Smooth muscle cell (in vitro differentiated cells): ENCODE measurements around the gene FAM117A. TPM values are rescaled to one million over a fixed set of nuclear protein-coding genes. Genes with fewer than 3 reads are reported as not detected.

ENCODE experiments used
- DNase-seq: peaks from one replicate; lab custom pipeline; 2025; ENCODE audit not compliant: unreplicated experiment; lab: John Stamatoyannopoulos, UW
- H2AFZ ChIP-seq: fragments of 200-600 bp; sonication (generic); 2 replicates; pipeline ENCODE4 v1.6.0; 2016; ENCODE audit warnings: antibody characterized with exemption, low read depth, mild to moderate bottlenecking
- H3F3A ChIP-seq: fragments of 200-600 bp; sonication (generic); 2 replicates; pipeline ENCODE4 v1.6.0; 2017; ENCODE audit warnings: antibody characterized with exemption, low read depth
- H3K27ac ChIP-seq: fragments of 200-600 bp; sonication (generic); 2 replicates; pipeline ENCODE4 v1.5.1; 2016; ENCODE audit warnings: low read depth, mild to moderate bottlenecking
- H3K27me3 ChIP-seq: fragments of 200-600 bp; sonication (generic); 2 replicates; pipeline ENCODE4 v1.6.1; 2016; ENCODE audit warnings: low read depth, mild to moderate bottlenecking
- H3K36me3 ChIP-seq: fragments of 200-600 bp; sonication (generic); 2 replicates; pipeline ENCODE4 v1.5.1; 2016; ENCODE audit warnings: low read depth
- H3K4me1 ChIP-seq: fragments of 200-600 bp; sonication (generic); 2 replicates; pipeline ENCODE4 v1.5.1; 2016; ENCODE audit warnings: low read depth
- H3K4me2 ChIP-seq: fragments of 200-600 bp; sonication (generic); 2 replicates; pipeline ENCODE4 v1.6.0; 2016; ENCODE audit warnings: mild to moderate bottlenecking
- H3K4me3 ChIP-seq: fragments of 200-600 bp; sonication (generic); 2 replicates; pipeline ENCODE4 v1.5.1; 2016; ENCODE audit warnings: mild to moderate bottlenecking
- H3K79me2 ChIP-seq: fragments of 200-600 bp; sonication (generic); 2 replicates; pipeline ENCODE4 v1.6.0; 2016; ENCODE audit warnings: low read depth, mild to moderate bottlenecking
- H3K9ac ChIP-seq: fragments of 200-600 bp; sonication (generic); 2 replicates; pipeline ENCODE4 v1.6.0; 2016; ENCODE audit warnings: low read depth
- H3K9me3 ChIP-seq: fragments of 200-600 bp; sonication (generic); replicated peaks from 2 replicates; pipeline ENCODE4 v1.5.1; 2016; ENCODE audit warnings: low read depth
- H4K20me1 ChIP-seq: fragments of 200-600 bp; sonication (generic); 2 replicates; pipeline ENCODE4 v1.6.0; 2016; ENCODE audit warnings: low read depth
- WGBS: methylation state at CpG from one replicate; pipeline ENCODE4 v1.1.7; 2016; ENCODE audit warnings: low lambda C conversion rate; 5-methylcytosine and 5-hydroxymethylcytosine counted together
- polyA plus RNA-seq: library from polyadenylated mRNA; unstranded; fragments of >200 nt; fragmentation: Nextera tagmentation; extraction: Ambion mirVana; gene quantifications from 2 replicates; pipeline ENCODE4 v1.2.1, GENCODE V29; 2016
- total RNA-seq: library from RNA; depleted of rRNA; stranded (reverse); fragments of >200 nt; gene quantifications from 2 replicates; pipeline ENCODE4 v1.2.3, GENCODE V29; 2014
- TF ChIP-seq, protein P1 (sequence below): fragments of 200-600 bp; sonication (generic); IDR thresholded peaks from 2 replicates; pipeline ENCODE4 v1.5.1; 2017; ENCODE audit warnings: borderline replicate concordance, mild to moderate bottlenecking, antibody characterized with exemption; ENCODE audit not compliant: insufficient read depth, poor library complexity, severe bottlenecking

The FAM117A gene
- total and polyA plus RNA-seq, 2 experiments from 2014 or later: 4.9 to 6.3 TPM

DNA sequence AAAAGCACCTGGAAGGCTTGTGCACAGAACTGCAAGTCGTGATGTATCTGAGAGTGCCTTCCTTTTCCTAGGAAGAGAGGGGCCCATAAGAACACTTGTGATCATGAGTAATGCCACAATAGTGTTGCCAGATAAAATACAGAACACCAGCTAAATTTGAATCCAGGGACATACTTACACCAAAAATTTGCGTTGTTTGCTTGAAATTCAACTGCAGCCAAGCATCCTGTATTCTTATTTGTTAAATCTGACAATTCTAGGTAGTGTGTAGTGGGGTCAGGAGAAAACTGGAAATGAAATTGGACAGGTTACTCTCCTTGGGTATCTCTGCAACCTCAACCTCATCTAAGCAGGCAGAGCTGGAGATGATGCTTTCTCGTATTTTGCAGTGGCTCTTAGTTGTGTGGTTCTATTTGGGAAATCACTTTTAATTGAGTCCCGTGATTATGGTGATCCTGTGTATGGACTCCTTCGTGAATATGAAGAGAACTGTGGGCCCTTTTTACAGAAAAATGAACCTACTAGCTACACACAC is 68.2 kb downstream of the FAM117A start:
- DNase-seq: no peak
- no peak overlapping the region for H3K4me3 ChIP-seq
- H3K9ac ChIP-seq: no peak overlapping the region
- no peak overlapping the region for H2AFZ ChIP-seq
- peaks cover 13% of the 10 kb centered on the region for H3F3A ChIP-seq
- H3K27me3 ChIP-seq: no peaks in the 10 kb centered on the region
- H3K4me2 ChIP-seq: no peak overlapping the region
- H3K79me2 ChIP-seq: no peaks in the 10 kb centered on the region
- H3K9me3 ChIP-seq: no peaks in the 10 kb centered on the region
- 50% methylated on average over 5 of the region's 5 CpGs for WGBS
- peaks cover 8% of the 10 kb centered on the region for H3K4me1 ChIP-seq
- TF ChIP-seq, protein P1, sequence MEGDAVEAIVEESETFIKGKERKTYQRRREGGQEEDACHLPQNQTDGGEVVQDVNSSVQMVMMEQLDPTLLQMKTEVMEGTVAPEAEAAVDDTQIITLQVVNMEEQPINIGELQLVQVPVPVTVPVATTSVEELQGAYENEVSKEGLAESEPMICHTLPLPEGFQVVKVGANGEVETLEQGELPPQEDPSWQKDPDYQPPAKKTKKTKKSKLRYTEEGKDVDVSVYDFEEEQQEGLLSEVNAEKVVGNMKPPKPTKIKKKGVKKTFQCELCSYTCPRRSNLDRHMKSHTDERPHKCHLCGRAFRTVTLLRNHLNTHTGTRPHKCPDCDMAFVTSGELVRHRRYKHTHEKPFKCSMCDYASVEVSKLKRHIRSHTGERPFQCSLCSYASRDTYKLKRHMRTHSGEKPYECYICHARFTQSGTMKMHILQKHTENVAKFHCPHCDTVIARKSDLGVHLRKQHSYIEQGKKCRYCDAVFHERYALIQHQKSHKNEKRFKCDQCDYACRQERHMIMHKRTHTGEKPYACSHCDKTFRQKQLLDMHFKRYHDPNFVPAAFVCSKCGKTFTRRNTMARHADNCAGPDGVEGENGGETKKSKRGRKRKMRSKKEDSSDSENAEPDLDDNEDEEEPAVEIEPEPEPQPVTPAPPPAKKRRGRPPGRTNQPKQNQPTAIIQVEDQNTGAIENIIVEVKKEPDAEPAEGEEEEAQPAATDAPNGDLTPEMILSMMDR: no peak
- no peaks in the 10 kb centered on the region for H4K20me1 ChIP-seq
- H3K36me3 ChIP-seq: no peaks in the 10 kb centered on the region
- no peak overlapping the region for H3K27ac ChIP-seq

DNA sequence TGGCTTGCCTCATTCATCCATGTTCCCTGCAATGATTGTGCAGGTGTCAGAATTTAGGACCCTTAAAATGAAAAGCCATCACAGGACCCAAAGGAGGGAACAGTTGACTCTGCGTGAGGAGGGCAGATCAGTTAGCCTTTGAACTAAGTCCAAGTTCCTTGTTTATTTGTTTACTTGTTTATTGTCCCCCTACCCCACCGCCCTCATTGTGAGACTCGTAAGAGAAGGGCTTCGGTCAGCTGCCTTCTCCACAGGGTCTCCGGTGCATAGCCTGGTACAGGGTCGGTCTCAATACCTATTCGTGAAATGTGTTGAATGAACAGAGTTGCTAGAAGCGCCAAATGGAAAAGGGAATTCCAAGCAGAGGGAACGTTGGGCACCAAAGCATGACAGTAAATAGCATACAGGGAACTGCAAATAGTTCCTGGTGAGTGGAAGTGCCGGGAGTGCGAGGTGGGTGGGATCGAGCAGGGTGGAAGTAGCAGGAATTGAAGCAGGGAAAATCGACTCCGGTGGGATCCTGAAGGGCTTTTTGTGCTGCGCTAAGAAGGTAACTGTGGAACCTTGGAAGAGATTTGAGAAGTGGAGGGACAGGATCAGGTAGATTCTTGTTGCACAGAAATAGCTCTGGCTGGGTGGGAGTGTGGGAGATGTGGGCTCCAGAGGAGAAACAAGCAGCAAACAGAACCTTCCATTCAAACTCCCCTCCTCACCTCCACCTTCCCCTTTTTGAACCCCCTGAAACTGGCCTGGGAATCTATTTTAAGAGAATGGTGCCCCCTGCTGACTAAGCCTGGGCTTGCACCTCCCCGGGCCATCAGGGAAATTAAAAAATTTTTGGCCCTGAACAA is 68.9 kb downstream of the FAM117A start:
- Histone ChIP-seq H3K27me3 (no peaks in the 10 kb centered on the region), H4K20me1 (no peaks in the 10 kb centered on the region), H3K4me3 (no peak overlapping the region), H3K79me2 (no peaks in the 10 kb centered on the region), H3K4me2 (no peak overlapping the region), H3F3A (peaks cover 17% of the 10 kb centered on the region), H3K9ac (no peak overlapping the region), H3K36me3 (no peaks in the 10 kb centered on the region), H2AFZ (no peak overlapping the region), H3K4me1 (peaks cover 8% of the 10 kb centered on the region), H3K27ac (no peak overlapping the region), H3K9me3 (no peaks in the 10 kb centered on the region)
- no peak for DNase-seq
- TF ChIP-seq, protein P1: peak; percentile 96
- WGBS: 55% methylated on average over 16 of the region's 16 CpGs

DNA sequence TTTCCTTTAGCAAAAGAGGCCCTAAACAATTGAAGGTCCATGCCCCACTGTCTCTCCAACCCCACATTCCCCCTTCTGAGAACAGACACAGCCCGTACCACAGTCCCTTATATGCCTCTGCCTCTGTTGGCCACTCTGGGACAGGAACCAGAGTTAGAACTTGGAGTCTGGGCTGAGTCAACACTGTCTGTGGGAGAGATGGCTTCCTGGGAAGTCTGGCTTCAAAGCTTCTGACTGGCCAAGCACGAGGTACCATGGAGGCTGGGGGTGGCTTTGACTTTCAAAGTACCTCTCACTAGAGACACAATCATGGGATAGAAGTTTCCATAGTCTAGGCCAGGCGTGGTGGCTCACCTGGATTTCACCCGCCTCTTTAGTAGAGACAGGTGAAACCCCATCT is 71.2 kb downstream of the FAM117A start:
- Histone ChIP-seq H3K4me3 (no peak overlapping the region), H3K4me1 (peaks cover 8% of the 10 kb centered on the region), H3K27ac (peak overlapping the region; percentile 88), H4K20me1 (no peaks in the 10 kb centered on the region), H3F3A (peaks cover 23% of the 10 kb centered on the region), H3K4me2 (no peak overlapping the region), H3K36me3 (no peaks in the 10 kb centered on the region), H3K9ac (no peak overlapping the region), H3K79me2 (no peaks in the 10 kb centered on the region), H2AFZ (no peak overlapping the region), H3K27me3 (no peaks in the 10 kb centered on the region), H3K9me3 (no peaks in the 10 kb centered on the region)
- TF ChIP-seq, protein P1: no peak
- 64% methylated on average over 4 of the region's 4 CpGs for WGBS
- DNase-seq: no peak
